Caco-2 (cell line): ENCODE measurements around the gene KIF26B. TPM values are rescaled to one million over a fixed set of nuclear protein-coding genes. Genes with fewer than 3 reads are reported as not detected.

Experiments
- BruUV-seq: library from RNA; stranded (reverse); fragments of 400-500 nt; replicated peaks from 2 replicates; lab custom pipeline; 2021; lab: Mats Ljungman, UMichigan
- CTCF ChIA-PET: fragments of 300-600 bp; sonication (Branson Sonifier 250); formaldehyde crosslinking; loops from one replicate; lab custom pipeline; 2022; ENCODE audit warnings: antibody characterized with exemption; lab: Charles Lee
- POLR2A ChIA-PET: fragments of 300-600 bp; sonication (Branson Sonifier 250); formaldehyde crosslinking; loops from one replicate; lab custom pipeline; 2022; ENCODE audit warnings: antibody characterized with exemption; lab: Charles Lee
- DNase-seq, 2 experiments: peaks; one replicate each; pipeline versions ENCODE4 v3.0.0 to v3.0.0-alpha.2; 2020 to 2022
- H3K27me3 ChIP-seq: replicated peaks from 2 replicates; pipeline ENCODE4 v1.6.0; 2011; ENCODE audit warnings: low read length; ENCODE audit not compliant: control insufficient read depth, insufficient read depth
- H3K36me3 ChIP-seq: 2 replicates; pipeline ENCODE4 v1.5.1; 2011; ENCODE audit warnings: low read length; ENCODE audit not compliant: control insufficient read depth, insufficient read depth
- H3K4me1 ChIP-seq: fragments of 250-450 bp; sonication (Bioruptor Pico); 2 replicates; pipeline ENCODE4 v1.5.1; 2020; ENCODE audit warnings: mild to moderate bottlenecking
- H3K4me3 ChIP-seq: 2 replicates; pipeline ENCODE4 v1.5.1; 2011; ENCODE audit warnings: low read depth, mild to moderate bottlenecking, control low read depth, low read length
- H3K9me3 ChIP-seq: fragments of 250-450 bp; sonication (Bioruptor Pico); 2 replicates; pipeline ENCODE4 v1.5.1; 2020; ENCODE audit warnings: mild to moderate bottlenecking, moderate library complexity
- H3K27ac Mint-ChIP-seq: one replicate; pipeline ENCODE4 v1.8.0; 2022; ENCODE audit warnings: mixed read lengths; ENCODE audit not compliant: unreplicated experiment
- H3K27me3 Mint-ChIP-seq: one replicate; pipeline ENCODE4 v1.8.0; 2022; ENCODE audit warnings: mixed read lengths; ENCODE audit not compliant: insufficient read depth, unreplicated experiment
- H3K36me3 Mint-ChIP-seq: one replicate; pipeline ENCODE4 v1.8.0; 2022; ENCODE audit warnings: mild to moderate bottlenecking, mixed read lengths; ENCODE audit not compliant: insufficient read depth, unreplicated experiment
- H3K4me1 Mint-ChIP-seq: one replicate; pipeline ENCODE4 v1.8.0; 2022; ENCODE audit warnings: low read depth, mixed read lengths; ENCODE audit not compliant: unreplicated experiment
- H3K4me3 Mint-ChIP-seq: one replicate; pipeline ENCODE4 v1.8.0; 2022; ENCODE audit warnings: mild to moderate bottlenecking, moderate library complexity, mixed read lengths; ENCODE audit not compliant: unreplicated experiment
- H3K9me3 Mint-ChIP-seq: one replicate; pipeline ENCODE4 v1.8.0; 2022; ENCODE audit warnings: mixed read lengths; ENCODE audit not compliant: unreplicated experiment
- CTCF ChIP-seq, 2 experiments: fragments of 200-600 bp in 1 of 2; IDR thresholded peaks; 1 replicate in 1 of 2; 2 replicates in 1 of 2; pipeline versions ENCODE4 v1.5.1 to v1.8.0; 2011 to 2022; ENCODE audit warnings: antibody characterized with exemption in 1 of 2, control low read depth in 1 of 2, inconsistent platforms in 1 of 2, low read depth in 1 of 2, low read length in 1 of 2, mild to moderate bottlenecking in 1 of 2, moderate library complexity in 1 of 2; ENCODE audit not compliant: insufficient read depth in 1 of 2, severe bottlenecking in 1 of 2, unreplicated experiment in 1 of 2
- intact Hi-C: fragments of 100-400 bp; cut with micrococcal nuclease; formaldehyde crosslinking; loops from one replicate; pipeline ENCODE4 v1.10.0; 2022; ENCODE audit not compliant: unreplicated experiment
- total RNA-seq: library from RNA; stranded (reverse); gene quantifications from 2 replicates; pipeline ENCODE4 v1.2.3, GENCODE V29; 2022

KIF26B gene
- total RNA-seq, 1 experiment from 2014 or later: 4.9 TPM

GRCh38 chr1:245645406-245645805 lies 490.6 kb downstream of the KIF26B start:
- Mint-ChIP-seq H3K27ac (no peak overlapping the region), H3K4me1 (no peaks in the 10 kb centered on the region), H3K36me3 (no peaks in the 10 kb centered on the region), H3K4me3 (no peak overlapping the region), H3K9me3 (peaks cover 35% of the 10 kb centered on the region), H3K27me3 (no peaks in the 10 kb centered on the region)
- Histone ChIP-seq H3K4me3 (no peak overlapping the region), H3K4me1 (no peaks in the 10 kb centered on the region), H3K36me3 (no peaks in the 10 kb centered on the region; the same call in 1 of the 2 replicates), H3K9me3 (peaks cover 27% of the 10 kb centered on the region), H3K27me3 (no peaks in the 10 kb centered on the region)
- intact Hi-C loops: no loop called here
- POLR2A ChIA-PET: no interaction called here
- no peak for DNase-seq
- no TSS peak for BruUV-seq
- CTCF ChIA-PET: no interaction called here
- no peak for TF ChIP-seq CTCF (IDR thresholded peaks at IDR 0.05; ENCODE audit: insufficient read depth in 1 of 2, low read depth in 1 of 2, low read length in 1 of 2, severe bottlenecking in 1 of 2, unreplicated experiment in 1 of 2)

- DNase-seq: no peak
- ChIA-PET CTCF (no interaction called here), POLR2A (no interaction called here)
- H3K36me3 ChIP-seq: no peaks in the 10 kb centered on the region; the same call in none of the 2 replicates
- no peak for TF ChIP-seq CTCF (IDR thresholded peaks at IDR 0.05; ENCODE audit: insufficient read depth in 1 of 2, low read depth in 1 of 2, low read length in 1 of 2, severe bottlenecking in 1 of 2, unreplicated experiment in 1 of 2)
- no TSS peak for BruUV-seq
- no peaks in the 10 kb centered on the region for H3K27me3 Mint-ChIP-seq
- no peak overlapping the region for H3K4me3 Mint-ChIP-seq
- intact Hi-C loops: no loop called here
- H3K4me1 Mint-ChIP-seq: no peaks in the 10 kb centered on the region
- H3K4me3 ChIP-seq: no peak overlapping the region
- no peaks in the 10 kb centered on the region for H3K27me3 ChIP-seq
- H3K27ac Mint-ChIP-seq: no peak overlapping the region
- H3K36me3 Mint-ChIP-seq: no peaks in the 10 kb centered on the region
- H3K4me1 ChIP-seq: no peaks in the 10 kb centered on the region
- H3K9me3 Mint-ChIP-seq: peaks cover 30% of the 10 kb centered on the region
- peaks cover 23% of the 10 kb centered on the region for H3K9me3 ChIP-seq
These were observed 491.1 kb downstream of the KIF26B start for GRCh38 chr1:245645894-245646293.

GRCh38 chr1:245648749-245649522 lies 494.2 kb downstream of the KIF26B start:
- Mint-ChIP-seq H3K4me3 (no peak overlapping the region), H3K9me3 (peaks cover 9% of the 10 kb centered on the region), H3K4me1 (peaks cover 1% of the 10 kb centered on the region), H3K27me3 (no peaks in the 10 kb centered on the region), H3K27ac (no peak overlapping the region), H3K36me3 (no peaks in the 10 kb centered on the region)
- H3K36me3 ChIP-seq: peaks cover 2% of the 10 kb centered on the region
- intact Hi-C loops: no loop called here
- H3K27me3 ChIP-seq: no peaks in the 10 kb centered on the region
- CTCF ChIA-PET: interaction anchor here (1.2 kb wide), 1 partner anchor 496 kb away, joined by 3 read pairs; no protein-coding TSS in a partner anchor
- peaks cover 5% of the 10 kb centered on the region; the same call in 1 of the 2 replicates for H3K4me1 ChIP-seq
- peaks cover 14% of the 10 kb centered on the region for H3K9me3 ChIP-seq
- POLR2A ChIA-PET: no interaction called here
- no peak overlapping the region for H3K4me3 ChIP-seq
- TF ChIP-seq CTCF (IDR thresholded peaks at IDR 0.05; ENCODE audit: insufficient read depth in 1 of 2, low read depth in 1 of 2, low read length in 1 of 2, severe bottlenecking in 1 of 2, unreplicated experiment in 1 of 2): no peak
- DNase-seq: no peak
- BruUV-seq: no TSS peak
